Thyroid gland (tissue), 4 donors: Measurements from ENCODE around the gene CIAO2B.

Experiments
- POLR2A ChIP-seq, 2 donors: fragments of 450-650 bp; IDR thresholded peaks; one replicate each; pipeline ENCODE4 v1.6.1; 2017; ENCODE audit warnings: antibody characterized with exemption in 2 of 2, mild to moderate bottlenecking in 2 of 2, moderate library complexity in 1 of 2
- TF ChIP-seq, protein P1 (sequence below), 6 experiments: fragments of 200-600 bp in 3 of 6; fragments of 450-650 bp in 3 of 6; sonication (generic) in 3 of 6; IDR thresholded peaks; one replicate each; pipeline ENCODE4 v1.5.1; 2016 to 2019; ENCODE audit warnings: antibody characterized with exemption in 6 of 6, mild to moderate bottlenecking in 2 of 6, inconsistent platforms in 1 of 6, moderate library complexity in 1 of 6

DNA sequence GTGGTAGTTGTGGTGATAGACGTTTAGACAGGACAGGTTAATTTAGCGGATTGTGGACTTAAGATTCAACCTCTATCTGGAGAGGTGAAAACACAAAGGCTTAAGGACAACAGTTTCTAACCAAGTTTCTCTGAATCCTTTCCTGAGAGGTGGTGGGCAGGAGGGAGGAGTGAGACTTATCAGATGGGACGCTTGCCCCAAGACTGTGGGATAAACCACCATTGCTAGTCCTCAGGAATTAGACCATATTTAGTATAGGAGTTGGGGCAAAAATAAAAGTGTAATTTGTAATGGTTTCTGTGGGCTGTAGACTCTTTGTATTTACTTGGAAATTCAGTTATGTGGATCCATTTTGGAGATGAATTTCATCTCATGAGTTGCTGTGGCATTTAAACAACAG, 47.3 kb downstream of the CIAO2B start:
- TF ChIP-seq, protein P1, sequence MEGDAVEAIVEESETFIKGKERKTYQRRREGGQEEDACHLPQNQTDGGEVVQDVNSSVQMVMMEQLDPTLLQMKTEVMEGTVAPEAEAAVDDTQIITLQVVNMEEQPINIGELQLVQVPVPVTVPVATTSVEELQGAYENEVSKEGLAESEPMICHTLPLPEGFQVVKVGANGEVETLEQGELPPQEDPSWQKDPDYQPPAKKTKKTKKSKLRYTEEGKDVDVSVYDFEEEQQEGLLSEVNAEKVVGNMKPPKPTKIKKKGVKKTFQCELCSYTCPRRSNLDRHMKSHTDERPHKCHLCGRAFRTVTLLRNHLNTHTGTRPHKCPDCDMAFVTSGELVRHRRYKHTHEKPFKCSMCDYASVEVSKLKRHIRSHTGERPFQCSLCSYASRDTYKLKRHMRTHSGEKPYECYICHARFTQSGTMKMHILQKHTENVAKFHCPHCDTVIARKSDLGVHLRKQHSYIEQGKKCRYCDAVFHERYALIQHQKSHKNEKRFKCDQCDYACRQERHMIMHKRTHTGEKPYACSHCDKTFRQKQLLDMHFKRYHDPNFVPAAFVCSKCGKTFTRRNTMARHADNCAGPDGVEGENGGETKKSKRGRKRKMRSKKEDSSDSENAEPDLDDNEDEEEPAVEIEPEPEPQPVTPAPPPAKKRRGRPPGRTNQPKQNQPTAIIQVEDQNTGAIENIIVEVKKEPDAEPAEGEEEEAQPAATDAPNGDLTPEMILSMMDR (IDR thresholded peaks at IDR 0.05): no peak
- TF ChIP-seq POLR2A (IDR thresholded peaks at IDR 0.05): no peak
